K562 (cell line): ENCODE data around the gene MOSPD3. TPM values are rescaled to one million over a fixed set of nuclear protein-coding genes. Genes with fewer than 3 reads are reported as not detected.

Source experiments
- BHLHE40 ChIP-seq: IDR thresholded peaks from 2 replicates; pipeline ENCODE4 v1.6.1; 2011; ENCODE audit warnings: low read length, improper control_type of control experiment
- ESRRB ChIP-seq: fragments of 250-450 bp; sonication (Bioruptor Pico); IDR thresholded peaks from 2 replicates; pipeline ENCODE4 v1.5.0; 2020; ENCODE audit warnings: mild to moderate bottlenecking, moderate library complexity, borderline replicate concordance
- GTF2F1 ChIP-seq: IDR thresholded peaks from 2 replicates; pipeline ENCODE4 v1.6.1; 2011; ENCODE audit warnings: low read depth, low read length, improper control_type of control experiment
- KDM1A ChIP-seq, 2 experiments: fragments of 450-650 bp; IDR thresholded peaks; 2 replicates each; pipeline ENCODE4 v1.6.1; 2016; ENCODE audit warnings: mild to moderate bottlenecking in 2 of 2
- KLF6 ChIP-seq: fragments of 250-450 bp; sonication (Bioruptor Pico); IDR thresholded peaks from 2 replicates; pipeline ENCODE4 v1.4.0; 2020; ENCODE audit warnings: mild to moderate bottlenecking, moderate library complexity, borderline replicate concordance
- MTA1 ChIP-seq: fragments of 450-650 bp; IDR thresholded peaks from 2 replicates; pipeline ENCODE4 v1.6.1; 2017; ENCODE audit warnings: borderline replicate concordance
- MYBL2 ChIP-seq, 2 experiments: fragments of 450-650 bp in 1 of 2; sonication (generic) in 1 of 2; formaldehyde crosslinking in 1 of 2; IDR thresholded peaks; 2 replicates each; pipeline versions ENCODE4 v1.6.1 to v1.8.1; 2017 to 2022; ENCODE audit warnings: borderline replicate concordance in 1 of 2, inconsistent platforms in 1 of 2, low read depth in 1 of 2, mild to moderate bottlenecking in 1 of 2, missing genetic modification reagents in 1 of 2, moderate library complexity in 1 of 2
- NR1H2 ChIP-seq: sonication (generic); formaldehyde crosslinking; IDR thresholded peaks from 2 replicates; pipeline ENCODE4 v1.4.0; 2020; ENCODE audit warnings: mild to moderate bottlenecking, missing genetic modification reagents
- PURB ChIP-seq: sonication (generic); formaldehyde crosslinking; IDR thresholded peaks from 2 replicates; pipeline ENCODE4 v1.9.0; 2021; ENCODE audit warnings: low read depth, mild to moderate bottlenecking, missing genetic modification reagents
- RBFOX2 ChIP-seq: fragments of 200-400 bp; formaldehyde crosslinking; IDR thresholded peaks from 2 replicates; pipeline ENCODE4 v1.6.1; 2017; ENCODE audit warnings: low read depth, mild to moderate bottlenecking, low read length, moderate library complexity
- RFX1 ChIP-seq: fragments of 450-650 bp; IDR thresholded peaks from 2 replicates; pipeline ENCODE4 v1.6.1; 2016; ENCODE audit warnings: mild to moderate bottlenecking, moderate library complexity
- SRF ChIP-seq, 2 experiments: fragments of 250-450, 450-650 bp in 1 of 2; sonication (Bioruptor Pico) in 1 of 2; sonication (generic) in 1 of 2; formaldehyde crosslinking; IDR thresholded peaks; 2 replicates each; pipeline versions ENCODE4 v1.5.0 to v1.5.1; 2020 to 2022; ENCODE audit warnings: mild to moderate bottlenecking in 1 of 2, missing genetic modification reagents in 1 of 2
- TBL1XR1 ChIP-seq, 2 experiments: IDR thresholded peaks; 2 replicates each; pipeline ENCODE4 v1.6.1; 2012; ENCODE audit warnings: improper control_type of control experiment in 2 of 2, low read length in 2 of 2, mild to moderate bottlenecking in 1 of 2
- TCF3 ChIP-seq: sonication (generic); formaldehyde crosslinking; IDR thresholded peaks from 2 replicates; pipeline ENCODE4 v1.4.0; 2020; ENCODE audit warnings: mild to moderate bottlenecking, missing genetic modification reagents
- TEAD2 ChIP-seq: fragments of 450-650 bp; IDR thresholded peaks from 2 replicates; pipeline ENCODE4 v1.6.1; 2016; ENCODE audit warnings: missing genetic modification characterization, control low read depth, missing compliant biosample characterization
- TFAM ChIP-seq: fragments of 250-450 bp; sonication (Bioruptor Pico); conservative IDR thresholded peaks from 2 replicates; pipeline ENCODE4 v1.5.0; 2021; ENCODE audit warnings: mild to moderate bottlenecking, moderate library complexity
- XRCC5 ChIP-seq: fragments of 200-400 bp; formaldehyde crosslinking; IDR thresholded peaks from 2 replicates; pipeline ENCODE4 v1.6.1; 2017; ENCODE audit warnings: low read depth, mild to moderate bottlenecking, low read length
- ZFP36 ChIP-seq: fragments of 150-350 bp; IDR thresholded peaks from 2 replicates; pipeline ENCODE4 v1.6.1; 2018; ENCODE audit warnings: low read length, low read depth; ENCODE audit not compliant: partially characterized antibody
- ZNF274 ChIP-seq: IDR thresholded peaks from 2 replicates; pipeline ENCODE4 v1.6.1; 2011; ENCODE audit warnings: low read depth, mild to moderate bottlenecking, low read length, moderate library complexity, borderline replicate concordance
- ZNF551 ChIP-seq: fragments of 250-450 bp; sonication (Bioruptor Pico); IDR thresholded peaks from 2 replicates; pipeline ENCODE4 v1.5.0; 2021; ENCODE audit warnings: mild to moderate bottlenecking, moderate library complexity
- ZNF668 ChIP-seq: fragments of 250-450 bp; sonication (Bioruptor Pico); IDR thresholded peaks from 2 replicates; pipeline ENCODE4 v1.8.0; 2022; ENCODE audit warnings: mild to moderate bottlenecking, inconsistent platforms
- polyA plus RNA-seq, 8 experiments: library from polyadenylated mRNA; depleted of rRNA in 4 of 8; stranded (reverse) in 5 of 8; unstranded in 3 of 8; fragments of >200 nt; fragmentation: Nextera tagmentation in 2 of 8; fragmentation: Illumina TruSeq in 1 of 8; extraction: Ambion mirVana in 2 of 8; extraction: Trizol in 1 of 8; gene quantifications; 2 replicates each; pipeline versions ENCODE4 v1.2.1 to v1.2.3, GENCODE V29; 2011 to 2014; ENCODE audit warnings: inconsistent platforms in 1 of 8, missing spikeins in 1 of 8
- total RNA-seq, 7 experiments: library from RNA; depleted of rRNA in 6 of 7; stranded (reverse); fragments of >200 nt in 6 of 7; fragmentation: Illumina TruSeq in 2 of 7; extraction: Trizol in 2 of 7; gene quantifications; 2 replicates each; pipeline versions ENCODE4 v1.2.1 to v1.2.3, GENCODE V29; 2011 to 2021; ENCODE audit warnings: low replicate concordance in 1 of 7
- TF ChIP-seq, protein P1 (sequence below): fragments of 450-650 bp; IDR thresholded peaks from 2 replicates; pipeline ENCODE4 v1.6.1; 2018; ENCODE audit warnings: mild to moderate bottlenecking, low read depth; ENCODE audit not compliant: partially characterized antibody
- TF ChIP-seq, protein P2 (sequence below): sonication (generic); formaldehyde crosslinking; IDR thresholded peaks from 2 replicates; pipeline ENCODE4 v1.9.0; 2022; ENCODE audit warnings: mild to moderate bottlenecking, missing genetic modification reagents
- TF ChIP-seq, protein P3 (sequence below), 2 experiments: fragments of 200-800 bp in 1 of 2; sonication (Bioruptor generic) in 1 of 2; sonication (generic) in 1 of 2; formaldehyde crosslinking in 1 of 2; IDR thresholded peaks in 1 of 2; conservative IDR thresholded peaks in 1 of 2; 2 replicates each; pipeline versions ENCODE4 v1.5.0 to v1.6.1; 2016 to 2020; ENCODE audit warnings: missing compliant biosample characterization in 1 of 2, missing genetic modification characterization in 1 of 2, missing genetic modification reagents in 1 of 2
- TF ChIP-seq, protein P4 (sequence below): fragments of 450-650 bp; IDR thresholded peaks from 2 replicates; pipeline ENCODE4 v1.7.0; 2016; ENCODE audit warnings: borderline replicate concordance

The MOSPD3 gene
- total and polyA plus RNA-seq, 9 of the 15 experiments (the other 6 are each of a cell fraction or from before 2014, with no cell fraction given), result 1.4 to 32.1 (median 7.3) TPM

DNA sequence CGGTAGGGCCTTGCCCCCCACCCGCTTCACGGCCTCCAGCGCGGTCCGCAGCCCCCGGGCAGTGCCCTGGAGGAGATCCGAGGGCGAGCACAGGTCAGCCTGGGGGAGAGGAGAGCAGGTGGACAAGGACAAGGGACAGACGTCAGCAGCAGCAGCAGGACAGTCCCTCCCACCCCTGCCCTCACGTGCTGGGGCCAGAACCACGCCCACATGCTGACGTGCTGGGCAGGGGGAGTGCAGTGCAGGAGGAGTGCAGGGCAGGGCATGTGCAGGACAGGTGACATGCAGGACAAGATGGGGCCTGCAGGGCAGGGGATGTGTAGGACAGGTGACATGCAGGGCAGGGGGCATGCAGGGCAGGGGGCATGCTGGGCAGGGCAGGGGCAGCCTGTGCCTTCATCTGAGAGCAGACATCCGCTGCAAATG, 37.1 kb upstream of the MOSPD3 start (continued):
- TF ChIP-seq, protein P1, sequence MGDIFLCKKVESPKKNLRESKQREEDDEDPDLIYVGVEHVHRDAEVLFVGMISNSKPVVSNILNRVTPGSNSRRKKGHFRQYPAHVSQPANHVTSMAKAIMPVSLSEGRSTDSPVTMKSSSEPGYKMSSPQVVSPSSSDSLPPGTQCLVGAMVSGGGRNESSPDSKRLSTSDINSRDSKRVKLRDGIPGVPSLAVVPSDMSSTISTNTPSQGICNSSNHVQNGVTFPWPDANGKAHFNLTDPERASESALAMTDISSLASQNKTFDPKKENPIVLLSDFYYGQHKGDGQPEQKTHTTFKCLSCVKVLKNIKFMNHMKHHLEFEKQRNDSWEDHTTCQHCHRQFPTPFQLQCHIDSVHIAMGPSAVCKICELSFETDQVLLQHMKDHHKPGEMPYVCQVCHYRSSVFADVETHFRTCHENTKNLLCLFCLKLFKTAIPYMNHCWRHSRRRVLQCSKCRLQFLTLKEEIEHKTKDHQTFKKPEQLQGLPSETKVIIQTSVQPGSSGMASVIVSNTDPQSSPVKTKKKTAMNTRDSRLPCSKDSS, result no peak
- TF ChIP-seq NR1H2 (CRISPR knock-in tag) (no peak), TBL1XR1 (IDR thresholded peaks at IDR 0.05; ENCODE audit: low read length in 2 of 2) (no peak), PURB (CRISPR knock-in tag) (no peak), ZNF274 (no peak), GTF2F1 (no peak), ZNF668 (CRISPR knock-in tag) (no peak), BHLHE40 (peak; percentile 96), MYBL2 (IDR thresholded peaks at IDR 0.05; ENCODE audit: low read depth) (no peak), MYBL2 (CRISPR knock-in tag; IDR thresholded peaks at IDR 0.05; ENCODE audit: borderline replicate concordance) (no peak), RFX1 (no peak), TEAD2 (tag) (no peak), TCF3 (CRISPR knock-in tag) (no peak), RBFOX2 (peak; percentile 50; the same call in 1 of the 2 replicates), SRF (CRISPR knock-in tag; IDR thresholded peaks at IDR 0.05) (no peak), KLF6 (CRISPR knock-in tag) (no peak), ESRRB (no peak), XRCC5 (no peak), MTA1 (no peak), ZNF551 (CRISPR knock-in tag) (no peak), ZFP36 (no peak), TFAM (CRISPR knock-in tag) (no peak), KDM1A (IDR thresholded peaks at IDR 0.05) (no peak)
- TF ChIP-seq, protein P2, sequence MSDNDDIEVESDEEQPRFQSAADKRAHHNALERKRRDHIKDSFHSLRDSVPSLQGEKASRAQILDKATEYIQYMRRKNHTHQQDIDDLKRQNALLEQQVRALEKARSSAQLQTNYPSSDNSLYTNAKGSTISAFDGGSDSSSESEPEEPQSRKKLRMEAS (CRISPR knock-in tag), result peak; percentile 55
- TF ChIP-seq, protein P3, sequence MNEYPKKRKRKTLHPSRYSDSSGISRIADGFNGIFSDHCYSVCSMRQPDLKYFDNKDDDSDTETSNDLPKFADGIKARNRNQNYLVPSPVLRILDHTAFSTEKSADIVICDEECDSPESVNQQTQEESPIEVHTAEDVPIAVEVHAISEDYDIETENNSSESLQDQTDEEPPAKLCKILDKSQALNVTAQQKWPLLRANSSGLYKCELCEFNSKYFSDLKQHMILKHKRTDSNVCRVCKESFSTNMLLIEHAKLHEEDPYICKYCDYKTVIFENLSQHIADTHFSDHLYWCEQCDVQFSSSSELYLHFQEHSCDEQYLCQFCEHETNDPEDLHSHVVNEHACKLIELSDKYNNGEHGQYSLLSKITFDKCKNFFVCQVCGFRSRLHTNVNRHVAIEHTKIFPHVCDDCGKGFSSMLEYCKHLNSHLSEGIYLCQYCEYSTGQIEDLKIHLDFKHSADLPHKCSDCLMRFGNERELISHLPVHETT (CRISPR knock-in tag; conservative IDR thresholded peaks at IDR 0.05 in 1 of 2, IDR thresholded peaks at IDR 0.05 in 1 of 2), result no peak
- TF ChIP-seq, protein P4, sequence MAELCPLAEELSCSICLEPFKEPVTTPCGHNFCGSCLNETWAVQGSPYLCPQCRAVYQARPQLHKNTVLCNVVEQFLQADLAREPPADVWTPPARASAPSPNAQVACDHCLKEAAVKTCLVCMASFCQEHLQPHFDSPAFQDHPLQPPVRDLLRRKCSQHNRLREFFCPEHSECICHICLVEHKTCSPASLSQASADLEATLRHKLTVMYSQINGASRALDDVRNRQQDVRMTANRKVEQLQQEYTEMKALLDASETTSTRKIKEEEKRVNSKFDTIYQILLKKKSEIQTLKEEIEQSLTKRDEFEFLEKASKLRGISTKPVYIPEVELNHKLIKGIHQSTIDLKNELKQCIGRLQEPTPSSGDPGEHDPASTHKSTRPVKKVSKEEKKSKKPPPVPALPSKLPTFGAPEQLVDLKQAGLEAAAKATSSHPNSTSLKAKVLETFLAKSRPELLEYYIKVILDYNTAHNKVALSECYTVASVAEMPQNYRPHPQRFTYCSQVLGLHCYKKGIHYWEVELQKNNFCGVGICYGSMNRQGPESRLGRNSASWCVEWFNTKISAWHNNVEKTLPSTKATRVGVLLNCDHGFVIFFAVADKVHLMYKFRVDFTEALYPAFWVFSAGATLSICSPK, result no peak
